GM21528 (cell line): ENCODE results near the gene RPGRIP1L.
"Not testable (repeated sequence)": the region's sequence is repeated elsewhere in the genome, so short reads cannot be mapped to it uniquely, and the experiment has no call there.

Experiments used
- ATAC-seq: cut with Tn5 transposase; IDR thresholded peaks from one replicate; pipeline ENCODE4 v1.9.1; 2021; ENCODE audit warnings: mild to moderate bottlenecking, moderate library complexity; ENCODE audit not compliant: unreplicated experiment, low FRiP score

Gene RPGRIP1L

GRCh38 chr16:53713403-53714204 is 9.9 kb upstream of the RPGRIP1L start:
- no peak for ATAC-seq

DNA sequence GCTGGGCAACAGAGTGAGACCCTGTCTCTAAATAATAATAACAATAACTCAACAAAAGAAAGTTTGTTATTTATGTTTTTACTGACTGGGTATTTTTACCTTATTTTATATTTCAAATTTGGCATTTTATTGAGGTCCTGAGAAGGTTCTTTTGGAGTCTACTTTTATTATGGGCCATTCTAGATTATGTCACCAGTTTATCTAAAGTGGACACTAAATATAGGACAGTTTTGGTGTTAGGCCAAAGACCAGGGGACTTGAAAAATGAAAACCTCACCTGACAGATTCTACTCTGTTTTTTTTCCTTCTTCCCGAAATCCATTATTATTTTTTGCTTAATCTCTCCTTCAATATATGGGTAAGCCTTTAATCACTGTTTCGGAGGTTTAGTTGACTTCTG is 8.4 kb upstream of the RPGRIP1L start:
- ATAC-seq: no peak

DNA sequence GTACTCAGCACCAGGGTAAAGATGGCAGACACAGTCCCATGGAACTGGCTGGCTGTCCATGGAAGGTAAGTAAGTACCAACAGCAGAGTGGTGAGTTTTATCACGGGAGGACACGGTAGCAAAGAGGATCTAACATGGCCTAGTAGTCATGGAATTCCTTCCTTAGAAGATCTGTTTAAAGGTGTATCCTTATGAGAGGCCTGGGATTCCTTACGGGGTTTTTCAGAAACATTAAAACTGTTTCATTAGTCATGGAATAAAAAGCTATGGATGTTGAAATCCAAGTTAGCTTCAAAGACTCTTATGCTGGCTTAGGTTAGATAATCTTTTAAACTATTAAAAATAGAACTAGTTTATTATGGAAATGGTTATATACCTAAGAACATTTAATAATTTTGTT is 7.7 kb upstream of the RPGRIP1L start:
- ATAC-seq: no peak

GRCh38 chr16:53708490-53708889 is 4.8 kb upstream of the RPGRIP1L start:
- ATAC-seq: no peak

GRCh38 chr16:53707671-53708070 is 4.0 kb upstream of the RPGRIP1L start:
- no peak for ATAC-seq

DNA sequence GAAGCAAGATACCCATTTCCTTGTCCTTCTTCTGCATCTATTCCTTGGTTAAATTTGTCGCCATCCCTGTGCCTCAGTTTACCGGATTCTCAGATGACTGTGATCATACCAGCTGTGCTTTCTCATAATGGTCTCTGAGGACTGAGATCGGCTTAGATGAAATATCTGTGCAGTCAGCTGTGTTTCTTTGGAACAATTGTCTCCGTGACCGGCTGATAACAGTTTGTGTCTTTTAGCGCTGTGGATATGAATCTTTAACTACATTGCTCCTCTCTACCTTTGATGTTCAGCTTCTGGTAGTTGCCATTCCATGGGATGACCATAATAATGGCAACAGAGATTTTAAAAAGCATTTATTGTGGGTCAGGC is 770 bp upstream of the RPGRIP1L start:
- ATAC-seq: no peak

DNA sequence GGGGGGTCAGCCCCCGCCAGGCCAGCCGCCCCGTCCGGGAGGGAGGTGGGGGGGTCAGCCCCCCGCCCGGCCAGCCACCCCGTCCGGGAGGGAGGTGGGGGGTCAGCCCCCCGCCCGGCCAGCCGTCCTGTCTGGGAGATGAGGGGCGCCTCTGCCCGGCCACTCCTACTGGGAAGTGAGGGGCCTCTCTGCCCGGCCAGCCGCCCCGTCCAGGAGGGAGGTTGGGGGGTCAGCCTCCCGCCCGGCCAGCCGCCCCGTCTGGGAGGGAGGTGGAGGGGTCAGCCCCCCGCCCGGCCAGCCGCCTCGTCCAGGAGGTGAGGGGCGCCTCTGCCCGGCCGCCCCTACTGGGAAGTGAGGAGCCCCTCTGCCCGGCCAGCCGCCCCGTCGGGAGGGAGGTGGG is 5.4 kb downstream of the RPGRIP1L start:
- not testable (repeated sequence) for ATAC-seq

DNA sequence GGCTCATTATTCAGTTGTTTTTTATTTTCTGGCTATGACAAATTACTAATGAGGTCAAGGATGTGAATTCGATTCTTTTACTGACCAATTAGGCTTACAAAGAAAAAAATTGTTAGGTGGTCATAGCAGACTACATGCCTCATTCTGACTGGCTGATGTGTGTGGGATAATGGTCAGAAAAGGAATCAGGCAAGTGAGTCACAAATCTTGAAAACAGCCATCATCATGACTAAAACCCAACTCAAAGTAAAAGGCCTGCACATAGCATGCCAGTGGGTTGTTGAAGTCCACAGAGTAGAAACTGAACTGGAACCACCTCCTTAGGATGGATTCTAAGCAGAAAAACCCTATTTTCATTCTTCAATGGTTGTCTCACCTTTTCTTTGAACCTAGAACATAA is 8.6 kb downstream of the RPGRIP1L start:
- ATAC-seq: no peak

- ATAC-seq: no peak
Observed at GRCh38 chr16:53693320-53693719, 10.3 kb downstream of the RPGRIP1L start.

DNA sequence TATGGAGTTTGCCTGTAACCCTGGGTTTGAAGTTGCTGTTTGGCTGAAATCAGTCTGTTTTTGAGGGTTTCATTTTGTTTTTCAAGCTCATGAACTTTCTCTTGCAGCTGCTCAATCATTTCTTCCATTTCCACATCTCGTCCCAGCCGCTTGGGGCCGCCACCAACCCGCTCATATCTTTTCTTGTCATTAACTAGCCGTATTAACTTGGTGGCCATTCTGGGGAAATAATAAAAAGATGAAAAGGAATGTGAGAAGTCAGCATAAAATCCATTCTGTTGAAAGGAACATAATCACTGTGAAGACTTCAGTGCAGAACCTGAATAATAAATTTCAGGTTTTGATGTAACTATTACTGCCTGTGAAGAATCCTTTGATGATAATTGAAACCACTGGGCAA is 11.5 kb downstream of the RPGRIP1L start:
- ATAC-seq: no peak

GRCh38 chr16:53690771-53691170 is 12.9 kb downstream of the RPGRIP1L start:
- ATAC-seq: no peak

GRCh38 chr16:53689636-53690035 is 14.0 kb downstream of the RPGRIP1L start:
- ATAC-seq: no peak

DNA sequence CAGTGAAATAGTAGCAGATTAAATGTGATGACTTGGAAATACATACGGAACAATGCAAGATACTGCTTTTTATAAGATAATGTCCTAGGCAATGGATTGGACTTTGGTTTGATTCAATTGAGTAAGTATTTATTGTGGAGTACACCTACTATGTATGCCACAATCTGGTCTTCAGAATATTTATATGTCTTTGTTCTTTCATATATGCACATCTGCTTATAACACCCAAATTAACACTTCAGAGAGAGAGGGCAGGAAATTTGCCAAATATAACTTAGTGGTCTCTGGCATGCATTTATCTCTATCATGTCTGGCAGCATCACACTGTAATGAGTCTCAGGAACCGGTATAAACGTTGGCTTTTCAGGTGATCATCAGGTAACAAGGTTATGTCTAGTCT is 16.9 kb downstream of the RPGRIP1L start:
- ATAC-seq: no peak

- not testable (repeated sequence) for ATAC-seq
Observed at GRCh38 chr16:53685334-53685733, 18.3 kb downstream of the RPGRIP1L start.

DNA sequence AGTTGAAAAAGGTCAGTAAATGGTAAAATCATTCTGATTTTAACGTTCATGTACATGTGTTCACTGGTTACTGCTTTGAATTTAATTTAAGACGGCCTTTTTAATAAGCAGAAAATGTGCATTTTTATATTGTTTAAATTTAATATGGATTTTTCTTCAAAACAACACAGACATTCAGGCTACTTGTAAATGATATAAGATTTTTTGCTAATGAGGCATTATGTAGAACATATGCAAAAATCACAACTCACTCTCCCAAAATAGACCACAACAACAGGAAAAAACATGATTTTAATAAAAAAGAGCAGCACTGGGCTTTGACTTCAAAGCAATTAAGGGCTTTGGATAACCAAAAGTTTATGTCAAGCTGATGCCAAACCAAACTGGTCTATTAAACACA is 22.3 kb downstream of the RPGRIP1L start:
- no peak for ATAC-seq

DNA sequence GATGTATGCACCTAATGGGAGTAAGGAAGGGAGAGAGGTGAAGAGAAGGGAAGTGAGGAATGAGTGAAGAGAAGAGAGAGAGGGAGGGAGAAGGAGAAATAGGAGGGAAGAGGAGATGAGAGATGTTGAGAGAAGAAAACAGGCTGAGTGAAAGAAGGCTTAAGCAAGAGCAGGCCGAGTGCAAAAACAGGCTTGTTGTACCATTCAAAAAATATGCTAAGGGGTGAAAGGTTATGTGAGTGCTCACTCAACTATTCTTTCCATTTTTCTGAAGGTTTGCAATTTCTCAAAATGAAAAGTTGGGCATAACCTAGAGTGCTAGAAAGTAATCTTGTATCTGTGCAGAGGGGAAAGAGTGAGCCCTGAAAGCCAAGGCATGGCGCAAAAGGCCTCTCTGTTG is 22.9 kb downstream of the RPGRIP1L start:
- ATAC-seq: no peak

DNA sequence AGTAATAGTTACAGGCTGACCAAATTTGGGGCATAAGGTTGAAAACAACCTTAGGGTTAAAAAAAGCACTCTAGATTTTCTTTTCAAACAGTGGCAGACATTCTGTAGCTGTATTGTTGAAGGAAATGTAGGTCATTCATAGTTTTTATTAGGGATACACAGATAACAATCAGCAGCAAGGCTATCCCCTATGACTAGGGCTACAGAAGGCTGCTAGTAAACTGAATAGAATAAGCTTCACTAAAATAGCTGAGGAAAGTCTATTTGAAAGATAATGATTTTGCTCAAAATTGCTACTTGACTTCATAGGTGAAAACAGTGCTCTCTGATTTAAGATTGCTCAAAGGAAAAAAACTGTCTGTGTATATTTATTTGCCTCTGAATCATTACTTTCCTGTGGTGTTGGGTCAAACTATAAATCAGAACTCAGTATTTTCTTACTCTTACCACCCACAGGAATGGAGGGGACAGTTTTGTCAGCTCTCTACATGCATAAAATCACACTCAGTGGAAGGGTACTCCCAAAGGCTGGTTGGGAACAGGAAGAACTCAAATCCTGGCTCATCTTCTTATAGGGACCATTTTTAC is 24.8 kb downstream of the RPGRIP1L start:
- no peak for ATAC-seq

GRCh38 chr16:53678155-53678554 is 25.5 kb downstream of the RPGRIP1L start:
- no peak for ATAC-seq

GRCh38 chr16:53673189-53673588 is 30.5 kb downstream of the RPGRIP1L start:
- ATAC-seq: no peak

DNA sequence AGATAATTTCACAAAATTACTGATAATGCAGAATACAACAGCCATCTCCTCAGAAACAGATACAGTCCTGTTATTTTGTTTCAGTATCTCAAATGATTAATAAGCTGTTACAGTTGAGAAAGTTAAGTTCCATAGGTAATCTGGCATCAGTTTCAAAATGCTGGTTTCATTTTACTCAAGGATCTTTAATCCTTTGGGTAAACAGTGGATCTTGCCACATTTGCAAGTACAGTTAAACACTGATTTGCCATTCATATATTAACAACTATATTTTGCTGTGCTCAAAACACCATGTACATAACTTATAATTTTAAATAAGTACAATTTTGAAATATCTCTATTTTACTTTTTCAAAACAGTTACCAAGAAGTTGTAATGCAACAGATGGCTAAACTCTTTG is 31.2 kb downstream of the RPGRIP1L start:
- no peak for ATAC-seq

- no peak for ATAC-seq
Observed at GRCh38 chr16:53668869-53669268, 34.8 kb downstream of the RPGRIP1L start.

DNA sequence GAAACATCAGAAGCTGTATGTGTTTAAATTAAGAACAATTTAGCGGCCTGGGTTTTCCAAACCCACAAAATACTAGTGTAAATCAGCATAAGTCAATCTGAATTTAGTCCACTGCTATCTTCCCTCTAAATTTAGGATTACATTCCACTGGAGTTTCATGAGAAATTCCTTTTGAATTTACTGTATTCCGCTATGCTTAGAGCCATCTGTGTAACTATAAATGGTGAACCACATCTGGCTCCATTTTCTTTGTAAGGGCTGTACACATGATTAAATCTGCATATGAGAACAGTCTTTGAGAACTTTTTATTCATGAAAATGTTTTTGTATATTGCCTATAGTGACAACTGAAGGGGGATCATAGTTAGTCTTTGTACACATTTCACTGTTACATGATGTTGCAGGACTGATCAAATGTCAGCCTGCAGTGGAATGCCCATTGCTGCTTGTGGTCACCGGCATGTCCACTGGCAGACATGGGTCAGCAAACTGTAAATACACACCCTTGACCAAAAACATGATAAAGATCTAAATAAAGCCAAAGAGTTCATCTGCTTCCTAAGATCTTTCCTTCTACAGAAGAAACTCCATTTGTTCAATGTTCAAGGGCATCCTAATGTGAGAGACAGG is 36.8 kb downstream of the RPGRIP1L start:
- no peak for ATAC-seq
